ENCODE measurements around the gene TNS1.

The TNS1 gene

GRCh38 chr2:217835931-217836891 is 166.6 kb downstream of the TNS1 start:
- Histone ChIP-seq H3K9me3 (replicated peaks; ENCODE audit: low read length) (no peaks in the 10 kb centered on the region), H3K4me1 (ENCODE audit: control insufficient read depth, insufficient read depth, low read length) (peaks cover 20% of the 10 kb centered on the region), H3K9ac (ENCODE audit: low read depth, low read length) (no peak overlapping the region), H3K27me3 (ENCODE audit: control insufficient read depth, insufficient read depth, low read length) (no peaks in the 10 kb centered on the region), H3K4me3 (ENCODE audit: low read length) (no peak overlapping the region), H3K36me3 (ENCODE audit: insufficient read depth, low read length) (peaks cover 45% of the 10 kb centered on the region), H3K4me2 (ENCODE audit: low read length) (no peak overlapping the region)

DNA sequence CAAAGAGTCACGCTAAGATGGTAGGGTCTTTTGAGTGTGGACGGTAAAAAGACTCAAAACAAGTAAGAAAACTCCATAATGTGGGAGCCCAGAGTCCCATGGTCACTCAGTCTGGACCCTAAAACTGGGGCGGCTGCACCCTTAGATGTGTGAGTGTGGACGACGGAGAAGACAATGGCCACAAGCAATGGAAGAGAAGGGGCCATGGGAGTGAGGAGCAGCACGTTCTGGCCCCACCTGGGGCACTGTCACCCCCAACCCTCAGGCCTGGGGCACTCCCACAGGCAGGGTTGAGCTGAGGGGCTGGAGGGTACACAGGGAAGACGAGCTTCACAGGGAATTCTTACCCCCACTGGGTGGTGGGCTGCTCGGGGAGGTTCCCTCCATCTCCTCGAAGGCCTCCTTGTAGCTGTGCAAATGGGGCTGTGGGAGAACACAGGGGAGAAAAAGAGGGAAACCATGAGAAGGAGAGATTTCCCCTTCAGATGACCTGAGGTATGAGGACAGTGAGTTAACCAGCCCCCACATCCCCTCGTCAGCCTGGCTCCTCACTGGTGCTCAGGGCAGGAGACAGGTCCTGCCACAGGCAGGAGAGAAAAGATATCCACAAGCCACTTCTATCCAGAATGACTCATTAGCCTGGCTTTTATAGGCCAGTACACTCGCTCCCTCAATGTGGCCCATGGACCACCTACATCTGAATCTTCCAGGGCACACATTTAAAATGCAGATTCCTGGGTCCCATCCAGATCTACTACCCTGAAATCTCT is 167.9 kb downstream of the TNS1 start:
- Histone ChIP-seq H3K4me1 (ENCODE audit: control insufficient read depth, insufficient read depth, low read length) (peaks cover 20% of the 10 kb centered on the region), H3K4me3 (ENCODE audit: low read length) (no peak overlapping the region), H3K9me3 (replicated peaks; ENCODE audit: low read length) (no peaks in the 10 kb centered on the region), H3K9ac (ENCODE audit: low read depth, low read length) (no peak overlapping the region), H3K36me3 (ENCODE audit: insufficient read depth, low read length) (peaks cover 57% of the 10 kb centered on the region), H3K27me3 (ENCODE audit: control insufficient read depth, insufficient read depth, low read length) (no peaks in the 10 kb centered on the region), H3K4me2 (ENCODE audit: low read length) (no peak overlapping the region)

DNA sequence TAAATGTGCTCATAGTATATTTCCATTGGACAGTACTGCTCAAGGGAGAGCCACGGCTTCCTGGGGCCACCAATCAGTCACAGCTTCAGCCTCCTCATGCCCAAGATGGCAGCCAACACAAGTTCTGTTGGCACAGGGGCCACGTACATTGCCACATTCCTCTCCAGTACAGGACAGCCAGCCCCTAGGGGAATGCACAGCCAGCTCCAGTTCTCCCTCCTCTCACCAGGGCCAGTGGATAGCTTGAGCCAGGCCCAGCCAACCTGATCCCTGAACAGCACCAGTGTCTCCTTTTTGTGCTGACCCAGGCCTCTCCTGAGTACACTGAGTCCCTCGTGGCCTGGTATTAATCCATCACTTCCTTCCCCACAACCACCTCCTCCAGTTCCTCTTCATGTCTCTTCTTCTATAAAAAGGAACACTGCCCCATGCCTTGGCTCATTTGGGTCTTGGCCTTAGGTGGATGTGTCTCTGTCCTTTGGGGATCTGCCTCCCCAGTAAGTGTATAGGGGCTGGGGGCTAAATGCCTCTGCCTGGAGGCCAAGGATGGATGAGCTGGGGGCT is 168.7 kb downstream of the TNS1 start:
- Histone ChIP-seq H3K27me3 (ENCODE audit: control insufficient read depth, insufficient read depth, low read length) (no peaks in the 10 kb centered on the region), H3K36me3 (ENCODE audit: insufficient read depth, low read length) (peaks cover 63% of the 10 kb centered on the region), H3K4me2 (ENCODE audit: low read length) (no peak overlapping the region), H3K9ac (ENCODE audit: low read depth, low read length) (no peak overlapping the region), H3K9me3 (replicated peaks; ENCODE audit: low read length) (no peaks in the 10 kb centered on the region), H3K4me3 (ENCODE audit: low read length) (no peak overlapping the region), H3K4me1 (ENCODE audit: control insufficient read depth, insufficient read depth, low read length) (peaks cover 20% of the 10 kb centered on the region)

DNA sequence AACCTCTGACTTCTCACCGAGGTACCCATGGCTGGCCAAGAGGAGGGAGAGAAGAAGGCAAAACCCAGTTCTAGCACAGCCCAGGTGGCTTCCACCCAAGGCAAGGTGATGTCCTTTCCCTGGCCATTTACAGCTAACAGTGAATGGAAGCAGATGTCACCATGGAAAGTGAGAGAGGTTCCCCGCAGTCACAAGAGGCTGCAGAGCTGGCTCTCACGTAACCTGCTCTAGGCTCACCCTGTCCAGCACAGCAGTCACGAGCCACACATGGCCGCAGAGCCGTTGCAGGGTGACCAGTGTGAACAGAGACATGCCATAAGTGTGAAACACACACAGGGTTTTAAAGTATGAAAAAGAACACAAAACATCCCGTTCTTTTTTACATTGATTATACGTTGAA is 169.4 kb downstream of the TNS1 start:
- Histone ChIP-seq H3K9me3 (replicated peaks; ENCODE audit: low read length) (no peaks in the 10 kb centered on the region), H3K27me3 (ENCODE audit: control insufficient read depth, insufficient read depth, low read length) (no peaks in the 10 kb centered on the region), H3K4me3 (ENCODE audit: low read length) (no peak overlapping the region), H3K36me3 (ENCODE audit: insufficient read depth, low read length) (peaks cover 67% of the 10 kb centered on the region), H3K4me1 (ENCODE audit: control insufficient read depth, insufficient read depth, low read length) (peaks cover 21% of the 10 kb centered on the region), H3K9ac (ENCODE audit: low read depth, low read length) (no peak overlapping the region), H3K4me2 (ENCODE audit: low read length) (no peak overlapping the region)

DNA sequence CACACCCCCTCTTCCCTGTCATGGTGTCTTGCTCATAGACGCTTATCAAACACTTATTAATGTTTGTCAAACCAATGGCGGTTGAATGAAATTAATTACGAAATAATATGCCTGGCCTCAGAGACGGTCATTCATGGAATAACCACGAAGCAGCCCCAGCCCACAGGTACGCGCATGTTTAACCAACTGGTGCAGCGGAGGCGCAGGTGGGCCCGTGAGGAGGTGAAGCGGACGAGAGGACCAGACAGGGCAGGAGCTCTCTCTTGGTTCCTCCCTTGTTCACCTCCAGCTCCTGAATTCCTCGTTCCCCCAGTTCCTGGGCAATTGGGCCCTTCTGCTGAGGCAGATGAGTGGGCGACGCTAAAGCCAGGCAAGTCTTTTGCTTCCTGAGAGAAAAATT is 169.8 kb downstream of the TNS1 start:
- Histone ChIP-seq H3K9ac (ENCODE audit: low read depth, low read length) (no peak overlapping the region), H3K36me3 (ENCODE audit: insufficient read depth, low read length) (peaks cover 67% of the 10 kb centered on the region), H3K4me3 (ENCODE audit: low read length) (no peak overlapping the region), H3K27me3 (ENCODE audit: control insufficient read depth, insufficient read depth, low read length) (no peaks in the 10 kb centered on the region), H3K9me3 (replicated peaks; ENCODE audit: low read length) (no peaks in the 10 kb centered on the region), H3K4me2 (ENCODE audit: low read length) (no peak overlapping the region), H3K4me1 (ENCODE audit: control insufficient read depth, insufficient read depth, low read length) (peaks cover 22% of the 10 kb centered on the region)

GRCh38 chr2:217832115-217832514 is 170.7 kb downstream of the TNS1 start:
- no peak overlapping the region for H3K9ac ChIP-seq (ENCODE audit: low read depth, low read length)
- H3K4me1 ChIP-seq (ENCODE audit: control insufficient read depth, insufficient read depth, low read length) = peaks cover 22% of the 10 kb centered on the region

GRCh38 chr2:217831306-217831705 is 171.5 kb downstream of the TNS1 start:
- H3K27me3 ChIP-seq (ENCODE audit: control insufficient read depth, insufficient read depth, low read length) = no peaks in the 10 kb centered on the region
- H3K4me3 ChIP-seq (ENCODE audit: low read length) = no peak overlapping the region
- peaks cover 25% of the 10 kb centered on the region for H3K4me1 ChIP-seq (ENCODE audit: control insufficient read depth, insufficient read depth, low read length)
- no peak overlapping the region for H3K4me2 ChIP-seq (ENCODE audit: low read length)
- H3K36me3 ChIP-seq (ENCODE audit: insufficient read depth, low read length) = peaks cover 66% of the 10 kb centered on the region
- H3K9me3 ChIP-seq (replicated peaks; ENCODE audit: low read length) = no peaks in the 10 kb centered on the region
- no peak overlapping the region for H3K9ac ChIP-seq (ENCODE audit: low read depth, low read length)

More at GRCh38 chr2:217832115-217832514, 170.7 kb downstream of the TNS1 start:
- Histone ChIP-seq H3K4me3 (ENCODE audit: low read length) (no peak overlapping the region), H3K4me2 (ENCODE audit: low read length) (no peak overlapping the region), H3K36me3 (ENCODE audit: insufficient read depth, low read length) (peaks cover 67% of the 10 kb centered on the region), H3K9me3 (replicated peaks; ENCODE audit: low read length) (no peaks in the 10 kb centered on the region), H3K27me3 (ENCODE audit: control insufficient read depth, insufficient read depth, low read length) (no peaks in the 10 kb centered on the region)

- Histone ChIP-seq H3K4me3 (ENCODE audit: low read length) (no peak overlapping the region), H3K36me3 (ENCODE audit: insufficient read depth, low read length) (peaks cover 61% of the 10 kb centered on the region), H3K27me3 (ENCODE audit: control insufficient read depth, insufficient read depth, low read length) (no peaks in the 10 kb centered on the region), H3K9ac (ENCODE audit: low read depth, low read length) (no peak overlapping the region), H3K4me1 (ENCODE audit: control insufficient read depth, insufficient read depth, low read length) (peaks cover 29% of the 10 kb centered on the region), H3K9me3 (replicated peaks; ENCODE audit: low read length) (no peaks in the 10 kb centered on the region), H3K4me2 (ENCODE audit: low read length) (no peak overlapping the region)
These were observed 172.0 kb downstream of the TNS1 start for GRCh38 chr2:217830807-217831206.

- H3K27me3 ChIP-seq (ENCODE audit: control insufficient read depth, insufficient read depth, low read length) = no peaks in the 10 kb centered on the region
- H3K4me1 ChIP-seq (ENCODE audit: control insufficient read depth, insufficient read depth, low read length) = peaks cover 28% of the 10 kb centered on the region
- H3K9ac ChIP-seq (ENCODE audit: low read depth, low read length) = no peak overlapping the region
- H3K4me3 ChIP-seq (ENCODE audit: low read length) = no peak overlapping the region
- no peak overlapping the region for H3K4me2 ChIP-seq (ENCODE audit: low read length)
- peaks cover 55% of the 10 kb centered on the region for H3K36me3 ChIP-seq (ENCODE audit: insufficient read depth, low read length)
- H3K9me3 ChIP-seq (replicated peaks; ENCODE audit: low read length) = no peaks in the 10 kb centered on the region
These were observed 172.7 kb downstream of the TNS1 start for GRCh38 chr2:217830061-217830460.

DNA sequence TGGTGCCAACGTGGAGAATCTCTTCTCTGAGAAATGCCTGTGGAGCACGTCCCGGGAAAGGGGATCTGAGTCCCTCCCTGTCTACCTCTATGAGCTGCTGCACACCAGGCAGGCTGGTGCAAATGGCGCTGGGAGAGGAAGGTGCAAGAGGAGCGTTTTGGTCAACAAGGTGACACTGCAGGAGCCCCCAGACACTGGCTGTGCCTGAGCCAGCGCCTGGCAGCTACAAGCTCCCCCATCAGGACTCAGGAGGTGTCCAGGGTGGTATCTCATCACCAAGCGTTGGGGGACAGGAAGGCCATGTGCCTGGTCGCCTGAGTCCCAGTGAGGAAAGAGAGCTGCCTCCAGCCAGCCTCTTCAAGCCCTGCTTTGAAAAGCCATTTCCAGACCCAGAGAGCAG is 173.4 kb downstream of the TNS1 start:
- peaks cover 49% of the 10 kb centered on the region for H3K36me3 ChIP-seq (ENCODE audit: insufficient read depth, low read length)

GRCh38 chr2:217828336-217828735 is 174.5 kb downstream of the TNS1 start:
- H3K36me3 ChIP-seq (ENCODE audit: insufficient read depth, low read length) = peaks cover 41% of the 10 kb centered on the region
- H3K4me3 ChIP-seq (ENCODE audit: low read length) = no peak overlapping the region
- H3K9ac ChIP-seq (ENCODE audit: low read depth, low read length) = no peak overlapping the region
- no peaks in the 10 kb centered on the region for H3K27me3 ChIP-seq (ENCODE audit: control insufficient read depth, insufficient read depth, low read length)
- H3K4me1 ChIP-seq (ENCODE audit: control insufficient read depth, insufficient read depth, low read length) = peaks cover 26% of the 10 kb centered on the region
- H3K4me2 ChIP-seq (ENCODE audit: low read length) = no peak overlapping the region
- H3K9me3 ChIP-seq (replicated peaks; ENCODE audit: low read length) = no peaks in the 10 kb centered on the region

More for the DNA sequence above, 173.4 kb downstream of the TNS1 start:
- Histone ChIP-seq H3K27me3 (ENCODE audit: control insufficient read depth, insufficient read depth, low read length) (no peaks in the 10 kb centered on the region), H3K4me2 (ENCODE audit: low read length) (no peak overlapping the region), H3K9ac (ENCODE audit: low read depth, low read length) (no peak overlapping the region), H3K9me3 (replicated peaks; ENCODE audit: low read length) (no peaks in the 10 kb centered on the region), H3K4me1 (ENCODE audit: control insufficient read depth, insufficient read depth, low read length) (peaks cover 26% of the 10 kb centered on the region), H3K4me3 (ENCODE audit: low read length) (no peak overlapping the region)
